Measurements from ENCODE around the gene ACVR1.

Gene ACVR1

DNA sequence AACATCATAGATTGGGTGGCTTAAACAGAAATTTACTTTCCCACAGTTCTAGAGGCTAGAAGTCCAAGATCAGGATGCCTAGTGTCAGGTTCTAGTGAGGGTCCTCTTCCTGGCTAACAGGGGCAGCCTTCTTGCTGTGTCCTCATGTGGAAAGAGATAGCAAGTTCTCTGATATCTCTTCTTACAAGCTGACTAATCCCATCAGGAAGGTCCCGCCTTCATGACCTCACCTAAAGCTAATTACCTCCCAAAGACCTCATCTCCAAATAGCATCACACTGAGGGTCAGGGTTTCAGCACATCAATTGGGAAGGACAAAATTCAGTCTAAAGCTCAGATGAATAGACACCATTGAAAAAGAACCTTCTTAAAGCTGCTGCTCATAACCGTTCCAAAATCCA lies 22.9 kb downstream of the ACVR1 start:
- DNase-seq (ENCODE audit: low read depth) = no peak

DNA sequence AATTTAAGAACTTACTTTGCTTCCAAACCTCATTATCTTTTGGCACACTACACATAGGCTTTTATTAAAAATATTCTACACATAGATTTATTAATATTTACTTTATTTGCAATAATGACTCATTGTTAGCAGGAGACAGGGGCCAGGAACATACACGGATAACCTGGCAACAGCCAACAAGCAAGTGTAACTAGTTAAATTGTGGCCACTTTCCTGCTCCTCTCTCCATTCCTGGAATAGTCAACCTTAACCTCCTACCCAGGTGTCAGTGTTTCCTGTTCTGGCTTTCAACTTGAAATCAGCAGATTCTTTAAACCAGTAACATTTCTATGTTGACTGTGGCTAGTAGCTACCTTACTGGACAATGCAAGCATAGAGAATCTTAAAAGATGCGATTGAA lies 26.5 kb downstream of the ACVR1 start:
- DNase-seq (ENCODE audit: low read depth) = no peak

DNA sequence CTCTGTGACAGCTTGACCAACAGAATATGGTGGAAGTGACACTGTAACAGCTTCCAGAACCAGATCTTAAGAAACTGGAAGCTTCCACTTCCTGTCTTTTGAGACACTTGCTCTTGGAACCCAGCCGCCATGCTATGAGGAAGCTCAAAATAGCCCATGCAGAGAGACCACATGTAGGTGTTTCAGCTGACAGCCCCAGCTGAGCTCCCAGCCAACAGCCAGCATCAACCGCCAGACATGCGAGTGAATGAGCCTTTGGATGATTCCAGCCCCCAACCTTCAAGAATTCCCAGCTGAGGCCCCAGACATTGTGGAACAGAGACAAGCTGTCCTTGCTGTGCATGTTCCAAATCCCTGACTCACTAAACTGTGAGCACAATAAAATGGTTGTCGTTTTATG lies 27.9 kb downstream of the ACVR1 start:
- no peak for DNase-seq (ENCODE audit: low read depth)

DNA sequence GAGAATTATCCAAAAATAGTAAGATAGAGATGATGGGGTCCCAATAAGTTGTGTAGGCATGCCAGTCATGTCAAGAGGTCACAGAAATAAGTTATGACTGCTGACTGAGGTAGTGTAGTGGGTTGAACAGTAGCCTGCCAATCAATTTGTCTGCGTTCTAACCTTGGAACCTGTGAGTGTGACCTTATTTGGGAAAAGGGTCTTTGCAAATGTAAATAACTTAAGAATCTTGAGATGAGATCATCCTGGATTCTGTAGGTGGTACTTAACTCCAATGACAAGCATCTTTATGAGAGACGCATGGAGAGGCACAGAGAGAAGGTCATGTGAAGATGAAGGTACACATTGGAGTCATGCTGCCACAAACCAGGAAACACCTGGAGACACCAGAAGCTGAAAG lies 31.0 kb downstream of the ACVR1 start:
- no peak for DNase-seq (ENCODE audit: low read depth)

DNA sequence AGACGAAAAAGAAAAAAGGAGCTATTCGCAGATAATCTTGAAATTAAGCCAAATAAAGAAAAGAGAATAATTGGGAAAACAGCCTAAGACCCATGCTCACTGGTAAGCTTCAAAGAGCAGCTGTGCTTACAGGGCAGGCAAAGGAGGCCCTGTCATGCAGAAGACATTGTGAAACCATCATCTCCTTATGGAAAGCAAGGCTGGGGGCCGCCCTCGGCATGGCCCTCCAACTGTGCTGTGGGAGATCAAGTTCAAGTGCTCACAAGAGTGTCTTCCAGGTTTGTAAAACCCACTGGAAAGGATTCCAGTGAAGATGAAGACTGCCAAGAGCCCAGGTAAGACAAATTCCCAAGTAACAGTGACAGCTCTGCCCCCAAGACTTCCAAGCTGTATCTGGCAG lies 32.2 kb downstream of the ACVR1 start:
- no peak for DNase-seq (ENCODE audit: low read depth)

DNA sequence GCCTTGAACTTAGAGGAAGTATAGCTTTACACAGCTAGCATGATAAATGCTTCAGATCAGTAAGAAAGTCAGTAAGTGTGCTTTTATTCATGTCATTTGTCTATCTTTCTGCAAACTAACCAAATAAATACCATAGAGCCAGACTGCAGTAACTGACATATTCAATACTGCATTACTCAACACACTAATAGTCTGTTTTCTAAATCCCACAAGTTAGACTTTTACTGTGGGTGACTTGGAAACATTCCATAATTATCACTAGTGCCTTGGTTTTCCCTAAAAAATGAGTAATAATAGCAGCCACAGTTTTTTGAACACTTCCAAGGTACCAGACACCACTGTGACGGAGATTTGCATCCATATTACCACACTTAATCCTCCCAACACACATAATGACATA lies 33.0 kb downstream of the ACVR1 start:
- DNase-seq (ENCODE audit: low read depth) = no peak

DNA sequence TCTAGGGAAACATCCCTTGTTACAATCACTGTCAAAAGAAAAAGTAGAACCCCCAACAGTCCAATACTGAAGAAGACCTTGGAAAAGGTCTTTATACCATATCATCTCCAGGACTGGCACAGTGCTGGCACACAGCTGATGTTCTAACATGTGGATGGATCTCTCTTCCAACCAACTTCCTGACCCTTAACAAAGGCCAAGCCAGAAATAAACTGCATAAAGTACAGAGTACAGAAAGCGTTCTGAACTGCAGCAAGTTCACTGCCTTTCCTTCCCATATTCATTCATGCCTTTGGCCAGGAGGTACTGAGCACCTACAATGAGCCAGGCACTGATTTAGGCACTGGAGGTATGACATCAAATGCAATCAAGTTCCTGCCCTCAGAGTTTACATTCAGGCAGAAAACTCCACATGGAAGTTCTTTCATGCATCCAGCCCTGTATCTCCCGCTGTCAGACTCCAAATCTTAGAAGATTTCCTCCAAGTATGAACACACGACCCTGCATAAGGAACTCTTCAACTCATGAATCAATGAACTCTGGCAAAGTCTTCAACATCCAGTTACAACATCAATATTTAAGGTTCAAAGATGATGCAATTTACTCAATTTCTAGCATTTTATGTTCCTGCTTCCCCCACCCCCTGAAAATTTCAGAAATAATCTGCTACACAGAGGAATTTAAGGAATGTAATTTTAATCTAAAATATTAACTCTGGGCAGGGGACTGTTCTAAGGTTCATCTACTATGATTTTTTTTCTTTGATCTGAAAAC lies 33.8 kb downstream of the ACVR1 start:
- DNase-seq (ENCODE audit: low read depth) = no peak

DNA sequence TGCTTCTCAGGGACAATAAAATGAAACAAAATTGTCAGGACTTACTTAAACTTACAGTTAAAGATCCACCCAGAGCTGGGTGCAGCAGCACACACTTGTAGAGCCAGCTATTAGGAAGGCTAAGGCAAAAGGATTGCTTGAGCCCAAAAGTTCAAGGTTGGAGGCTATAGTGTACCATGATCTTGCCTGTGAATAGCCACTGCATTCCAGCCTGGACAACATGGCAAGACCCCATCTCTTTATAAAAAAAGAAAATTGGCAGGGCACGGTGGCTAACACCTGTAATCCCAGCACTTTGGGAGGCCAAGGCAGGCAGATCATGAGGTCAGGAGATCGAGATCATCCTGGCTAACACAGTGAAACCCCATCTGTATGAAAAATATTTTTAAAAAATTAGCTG lies 34.6 kb downstream of the ACVR1 start:
- DNase-seq (ENCODE audit: low read depth) = no peak

DNA sequence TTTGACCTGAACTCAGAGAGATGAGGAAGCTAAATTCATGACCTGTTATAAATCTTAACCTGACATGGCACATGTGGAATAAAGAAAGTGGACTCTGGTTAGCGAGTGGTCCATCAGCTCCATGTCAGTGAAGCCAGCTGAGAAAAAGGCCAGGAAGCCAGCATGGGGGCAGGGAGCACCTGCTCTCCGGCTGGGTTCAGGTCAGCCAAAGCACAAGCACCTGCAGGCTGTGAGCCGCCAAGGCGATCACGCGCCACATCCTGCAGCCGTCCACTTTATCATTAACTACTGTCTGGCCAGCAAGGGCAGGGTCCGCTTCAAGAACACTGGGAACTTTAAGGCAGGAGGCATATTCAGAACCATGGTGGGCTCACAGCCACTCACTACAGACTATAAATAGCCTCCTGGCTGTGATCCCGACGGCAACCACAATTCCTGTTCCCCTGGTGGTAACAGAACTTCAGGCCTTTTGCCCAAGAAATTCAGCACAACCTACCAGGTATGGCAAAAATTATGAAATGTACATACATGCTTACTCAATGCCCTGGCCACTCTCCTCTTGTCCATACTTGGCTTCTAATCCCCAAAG lies 35.5 kb downstream of the ACVR1 start:
- DNase-seq (ENCODE audit: low read depth) = no peak

DNA sequence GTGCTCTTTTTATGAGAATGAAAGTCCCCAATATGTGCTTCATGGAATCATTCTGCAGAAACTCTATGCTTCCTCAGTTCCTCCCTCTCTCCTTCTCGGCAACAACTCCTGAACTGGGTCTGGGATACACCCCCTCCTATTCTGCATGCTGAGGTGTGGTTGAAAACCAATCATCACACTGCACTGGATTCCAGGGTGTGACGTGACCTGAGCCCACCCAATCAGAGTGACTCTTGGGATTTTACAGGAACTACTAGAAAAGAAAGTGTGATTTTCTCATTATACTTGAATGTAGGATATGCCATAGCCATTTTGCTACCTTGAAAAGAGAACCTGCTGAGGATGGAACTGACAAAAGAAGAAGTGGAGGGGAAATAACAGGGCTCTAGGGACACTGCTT lies 36.3 kb downstream of the ACVR1 start:
- no peak for DNase-seq (ENCODE audit: low read depth)

DNA sequence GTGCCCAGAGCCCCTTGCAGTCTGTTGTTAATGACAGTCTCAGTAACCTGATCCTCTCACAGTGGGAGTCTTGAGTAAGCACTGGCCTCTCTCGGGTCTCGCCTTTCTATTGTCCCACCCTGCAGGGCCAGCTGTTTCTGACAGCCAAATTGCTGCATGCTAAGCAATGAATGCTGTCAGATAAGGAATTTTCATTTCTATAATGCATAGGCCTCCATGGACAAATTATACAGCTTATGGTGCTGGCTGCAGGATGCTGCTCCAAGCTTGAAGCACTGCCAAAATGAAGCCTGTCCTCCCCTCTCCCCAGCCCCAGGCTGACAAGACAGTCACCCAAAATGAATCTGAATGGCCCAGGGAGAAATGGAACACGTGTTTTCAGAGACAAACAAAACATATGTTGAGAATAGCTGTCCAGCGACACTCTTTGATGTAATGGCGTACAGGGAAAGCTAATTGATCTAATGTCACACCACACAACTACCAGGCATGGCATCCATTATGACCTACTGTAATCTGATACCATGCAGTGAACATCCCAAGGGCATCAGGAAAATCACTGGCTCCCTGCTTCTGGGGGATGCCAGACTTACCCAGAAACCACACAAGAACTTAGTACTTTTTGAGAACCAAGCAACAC lies 36.8 kb downstream of the ACVR1 start:
- DNase-seq (ENCODE audit: low read depth) = no peak

DNA sequence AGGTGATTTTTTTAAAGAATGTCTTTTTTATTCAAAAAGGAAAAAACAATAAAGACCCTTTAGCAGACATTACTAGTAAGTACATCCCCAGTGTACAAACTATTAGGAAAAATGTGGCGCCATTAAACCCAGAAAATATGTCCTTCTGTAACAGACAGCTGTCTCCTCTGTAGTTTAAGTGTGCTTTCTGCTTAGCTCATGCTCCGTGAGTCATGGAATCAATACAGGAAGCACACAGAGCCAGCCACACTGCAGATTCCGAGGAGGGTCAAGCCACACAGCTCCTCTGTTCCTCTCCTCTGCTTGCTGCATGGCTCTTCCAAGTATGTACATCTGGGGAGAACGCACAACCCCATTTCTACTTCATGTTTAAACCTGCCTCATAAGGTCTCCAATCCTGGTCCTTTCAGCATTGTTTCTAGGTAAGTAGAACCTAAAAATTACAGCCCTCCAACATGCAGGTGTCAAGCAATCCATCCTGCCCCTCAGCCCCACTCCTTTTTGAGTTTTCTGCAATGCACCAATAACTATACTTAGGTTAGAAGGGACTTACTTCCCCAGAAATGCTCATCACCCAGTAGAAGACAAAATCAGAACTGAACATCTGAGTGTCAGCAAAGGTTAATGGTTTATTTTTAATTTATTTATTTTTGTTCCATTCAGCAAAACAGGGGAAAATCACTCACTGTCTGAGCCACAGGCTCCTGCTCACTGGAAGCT lies 37.5 kb downstream of the ACVR1 start:
- DNase-seq (ENCODE audit: low read depth) = no peak

DNA sequence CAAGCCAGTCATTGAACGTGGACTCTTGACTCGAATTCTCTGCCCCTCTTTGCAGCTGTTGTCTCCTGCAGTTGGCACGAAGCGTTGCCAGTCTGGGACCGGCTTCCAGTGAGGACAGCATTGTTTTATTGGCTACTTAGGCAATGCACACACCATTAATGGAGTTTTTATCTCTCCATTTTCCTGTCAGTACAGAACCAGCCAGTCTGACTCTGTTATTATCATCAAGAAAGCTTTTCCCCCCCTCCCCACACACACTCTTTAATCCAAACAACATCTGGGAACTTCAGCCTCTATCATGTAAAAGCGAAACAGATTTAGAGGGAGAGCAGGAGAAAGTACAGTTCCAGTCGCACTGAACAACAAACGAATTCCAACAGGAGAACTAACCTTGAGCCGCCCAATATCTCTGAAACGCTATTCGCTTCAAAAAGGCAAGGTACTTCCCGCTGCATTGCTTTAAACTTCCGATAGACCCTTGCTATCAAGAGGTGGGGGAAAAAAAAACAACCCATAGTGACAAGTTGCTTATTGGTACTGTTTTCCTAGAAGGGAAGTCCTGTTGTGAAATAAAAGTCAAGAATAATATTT lies 38.2 kb downstream of the ACVR1 start:
- no peak for DNase-seq (ENCODE audit: low read depth)

DNA sequence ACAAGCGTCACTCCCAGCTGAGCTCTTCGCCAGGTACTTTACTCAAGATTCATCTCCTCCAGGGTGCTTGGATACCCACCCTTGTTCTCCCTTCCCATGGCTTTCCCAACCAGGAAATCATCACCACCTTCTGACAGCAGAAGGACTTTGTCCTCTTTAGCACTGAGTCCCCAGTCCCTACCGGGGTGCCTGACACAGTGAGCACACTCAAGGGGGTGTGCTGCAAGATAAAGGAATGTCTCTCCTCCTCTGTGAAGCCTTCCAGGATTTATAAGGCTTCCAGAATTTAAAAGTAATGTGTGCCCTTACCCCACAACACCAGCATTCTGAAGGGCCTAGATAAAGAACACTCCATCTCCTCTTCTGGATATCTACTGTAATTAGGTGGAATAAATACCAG lies 39.6 kb downstream of the ACVR1 start:
- DNase-seq (ENCODE audit: low read depth) = no peak

DNA sequence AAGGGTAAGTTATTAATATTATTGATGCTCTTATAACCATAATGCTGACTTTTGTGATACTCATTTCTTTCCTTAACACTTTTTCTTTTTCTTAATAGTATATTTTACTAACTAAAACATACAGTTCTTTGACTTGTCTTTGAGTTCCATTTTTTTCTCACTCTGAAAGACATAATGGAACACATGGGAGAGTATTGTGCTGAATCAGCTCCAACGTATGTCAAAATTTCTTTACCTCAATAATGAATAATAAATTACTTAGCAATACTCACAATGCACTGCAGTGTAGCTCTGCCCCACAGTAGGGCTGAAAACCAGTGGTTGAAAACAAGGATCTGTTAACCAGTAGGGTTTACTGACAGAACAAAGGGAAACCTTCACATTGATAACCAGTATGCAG lies 40.7 kb downstream of the ACVR1 start:
- DNase-seq (ENCODE audit: low read depth) = no peak

DNA sequence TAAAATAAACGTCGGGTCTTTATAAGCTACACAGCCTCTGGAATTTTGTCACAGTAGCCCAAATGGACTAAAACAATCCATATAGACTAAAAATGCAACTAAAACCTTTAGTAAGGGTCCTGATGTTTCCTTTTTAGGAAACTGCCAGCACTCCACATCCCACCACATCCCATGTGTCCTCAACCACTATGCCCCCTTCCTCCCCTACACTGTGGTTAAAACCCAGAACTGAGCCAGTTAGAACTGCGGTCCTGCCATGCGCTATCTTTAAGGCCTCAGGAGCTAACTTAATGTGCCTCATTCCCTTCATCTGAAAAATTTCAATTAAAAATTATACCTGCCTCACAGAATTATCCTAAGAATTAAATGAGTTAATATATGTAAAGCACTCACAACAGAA lies 41.1 kb downstream of the ACVR1 start:
- DNase-seq (ENCODE audit: low read depth) = no peak

DNA sequence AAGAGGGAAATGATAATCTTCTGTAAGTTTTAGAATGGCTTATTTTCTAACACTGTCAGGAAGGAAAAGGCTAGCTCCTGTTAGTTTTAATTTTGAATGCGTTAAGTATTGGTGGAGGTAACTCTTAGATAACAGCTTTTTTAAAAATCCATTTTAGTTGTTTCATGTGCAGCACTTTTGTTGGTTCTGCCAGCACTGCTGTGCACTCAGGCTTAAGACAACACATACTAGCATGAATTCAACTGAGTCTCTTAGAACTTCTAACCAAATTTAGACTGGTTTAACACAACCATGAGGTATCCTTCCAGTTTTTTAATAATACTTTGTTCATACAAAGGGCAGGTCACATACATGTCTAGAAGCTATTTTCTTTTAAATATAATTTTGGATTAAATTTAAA lies 42.4 kb downstream of the ACVR1 start:
- no peak for DNase-seq (ENCODE audit: low read depth)

DNA sequence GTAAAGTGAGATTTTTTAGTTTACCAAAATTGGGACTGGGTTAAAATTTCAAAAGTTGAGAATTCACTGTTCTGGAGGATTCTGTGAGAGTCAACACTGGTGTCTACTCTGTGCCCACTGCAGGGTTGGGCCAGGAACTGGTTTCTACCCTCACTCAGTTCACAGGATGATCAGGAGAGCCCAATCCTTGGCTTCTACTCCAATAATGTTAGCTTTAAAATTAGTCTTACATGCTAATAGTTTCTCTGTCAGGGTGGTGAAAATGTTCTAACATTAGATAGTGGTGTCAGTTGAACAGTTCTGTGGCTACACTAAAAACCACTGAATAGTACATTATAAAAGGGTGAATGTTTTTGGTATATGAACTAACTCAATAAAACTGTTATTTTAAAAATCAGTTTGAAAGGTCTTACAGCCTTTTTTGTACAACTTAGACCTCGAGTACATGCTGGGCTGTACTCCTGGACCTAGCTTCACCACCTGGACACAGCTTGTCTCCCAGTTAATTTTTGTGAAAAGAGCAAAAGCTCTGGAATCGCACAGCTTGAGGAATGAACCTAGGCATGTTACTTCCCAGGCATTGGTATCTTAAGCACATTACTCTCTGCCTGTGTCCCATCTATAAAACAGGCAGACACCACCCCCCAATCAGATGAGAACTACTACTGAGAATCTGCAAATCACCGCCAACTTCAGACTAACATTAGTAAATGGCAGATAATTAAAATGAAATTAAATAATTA lies 44.4 kb downstream of the ACVR1 start:
- no peak for DNase-seq (ENCODE audit: low read depth)

DNA sequence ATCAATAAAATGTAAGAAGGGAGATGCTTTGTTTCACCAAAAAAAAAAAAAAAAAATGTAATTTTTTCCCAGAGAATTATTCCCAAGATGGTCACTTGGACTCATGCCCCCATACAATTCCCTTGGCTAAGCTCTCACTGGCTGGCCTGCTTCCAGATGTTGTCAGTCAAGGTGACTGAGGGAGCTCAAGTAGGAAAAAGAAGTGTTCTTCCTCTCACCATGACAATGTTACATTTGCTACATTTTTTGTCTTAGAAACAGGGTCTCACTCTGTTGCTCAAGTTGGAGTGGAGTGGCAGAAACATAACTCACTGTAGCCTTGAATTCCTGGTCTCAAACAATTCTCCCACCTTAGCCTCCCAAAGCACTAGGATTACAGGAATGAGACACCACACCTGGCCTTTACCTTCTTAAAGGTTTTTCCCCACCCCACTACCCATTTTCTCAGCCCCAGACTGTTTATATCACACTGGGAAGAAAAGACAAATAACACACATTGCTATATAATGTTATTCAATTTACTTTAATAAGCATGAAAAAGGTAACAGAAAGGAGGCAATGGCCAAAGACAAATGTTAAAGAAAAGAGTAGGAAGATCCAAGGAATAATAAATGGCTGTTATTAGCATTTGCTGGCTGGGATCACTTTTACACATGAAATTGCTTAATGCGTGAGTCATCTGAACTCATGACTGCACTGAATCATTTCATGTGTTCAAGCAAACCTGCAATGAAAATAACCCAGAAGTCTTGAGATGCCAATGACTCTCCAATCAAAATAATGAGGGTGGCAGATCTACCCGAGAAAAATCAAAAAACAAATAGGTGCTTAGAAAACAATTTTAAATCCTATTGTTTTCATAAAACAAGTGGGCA lies 45.2 kb downstream of the ACVR1 start:
- no peak for DNase-seq (ENCODE audit: low read depth)

DNA sequence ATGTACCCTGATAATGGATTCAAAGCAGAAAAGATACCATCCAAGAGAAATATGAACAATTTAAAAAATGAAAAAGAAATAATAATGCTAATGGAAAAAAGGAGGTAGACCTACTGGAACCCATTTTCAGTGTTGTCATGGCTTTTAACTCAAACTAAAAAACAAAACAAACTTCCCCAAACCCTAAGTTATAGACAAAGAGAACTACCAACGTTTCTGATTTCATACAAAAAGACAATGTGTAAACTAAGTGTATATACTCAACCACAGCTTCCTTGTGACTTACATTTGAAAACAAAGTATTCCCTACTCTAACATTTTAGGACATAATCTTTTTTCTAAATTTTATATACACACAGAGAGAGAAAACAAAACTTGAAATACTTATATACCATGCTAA lies 45.9 kb downstream of the ACVR1 start:
- no peak for DNase-seq (ENCODE audit: low read depth)

DNA sequence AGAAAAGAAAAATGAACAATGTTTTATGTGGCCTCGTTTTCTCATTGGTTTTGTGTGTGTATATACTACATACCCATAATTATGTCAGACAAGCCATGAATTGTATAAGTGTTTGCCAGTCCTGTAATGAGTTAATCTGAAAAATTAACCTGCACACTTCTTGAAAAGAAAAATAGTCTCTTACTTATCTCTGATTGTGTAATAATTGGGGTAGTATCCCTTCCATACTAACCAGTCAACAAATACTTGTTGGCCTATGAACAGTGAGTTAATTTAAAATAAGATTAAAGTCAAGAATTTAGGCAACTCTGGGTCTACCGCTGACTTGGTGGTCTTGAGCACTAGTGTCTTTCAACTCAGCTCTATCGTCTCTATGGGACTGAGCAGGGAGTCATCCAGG lies 48.8 kb downstream of the ACVR1 start:
- DNase-seq (ENCODE audit: low read depth) = no peak

Data from activated T-cell treated with anti-CD3 and anti-CD28 coated beads for 1 hour (primary cell).